HEK293T (cell line): ENCODE data around the gene CAMK1.

ENCODE experiments used
- FOXK2 ChIP-seq: fragments of 450-650 bp; IDR thresholded peaks from 2 replicates; pipeline ENCODE4 v1.6.1; 2016; ENCODE audit warnings: mild to moderate bottlenecking
- FOXM1 ChIP-seq: fragments of 450-650 bp; IDR thresholded peaks from 2 replicates; pipeline ENCODE4 v1.6.1; 2017; ENCODE audit warnings: mild to moderate bottlenecking, borderline replicate concordance
- SP1 ChIP-seq: fragments of 450-650 bp; IDR thresholded peaks from 2 replicates; pipeline ENCODE4 v1.6.1; 2017
- TARDBP ChIP-seq: fragments of 450-650 bp; IDR thresholded peaks from 2 replicates; pipeline ENCODE4 v1.6.1; 2016
- ZNF384 ChIP-seq: fragments of 450-650 bp; IDR thresholded peaks from 2 replicates; pipeline ENCODE4 v1.6.1; 2016

DNA sequence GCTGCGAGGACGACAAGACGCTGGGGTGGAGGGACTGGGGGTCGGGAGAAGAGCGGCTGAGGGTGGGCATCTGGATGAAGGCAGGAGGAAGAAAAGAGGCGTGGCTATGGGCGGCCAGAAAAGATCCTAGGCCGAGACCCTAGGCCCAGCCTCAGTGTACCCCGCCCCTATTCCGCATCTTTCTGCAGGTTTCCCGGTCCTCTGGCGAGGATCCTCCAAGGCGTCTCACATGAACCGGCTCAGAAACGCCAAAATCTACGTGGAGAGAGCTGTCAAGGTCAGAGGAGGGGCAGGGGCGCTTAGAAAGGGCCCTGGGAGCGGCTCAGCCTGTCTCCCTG, 40.7 kb upstream of the CAMK1 start:
- TF ChIP-seq FOXM1: no peak
- no peak for TF ChIP-seq TARDBP
- TF ChIP-seq ZNF384: no peak
- TF ChIP-seq FOXK2: no peak
- no peak for TF ChIP-seq SP1
